ENCODE measurements around the gene RPL4.
"Not testable (repeated sequence)": the region's sequence is repeated elsewhere in the genome, so short reads cannot be mapped to it uniquely, and the experiment has no call there.

Gene RPL4

GRCh38 chr15:66502491-66502890 lies 2.2 kb downstream of the RPL4 start:
- no peaks in the 10 kb centered on the region for H3K27me3 Mint-ChIP-seq (ENCODE audit: low read depth)
- peak overlapping the region; percentile 100 for H3K4me3 Mint-ChIP-seq
- H3K9me3 Mint-ChIP-seq = no peaks in the 10 kb centered on the region
- H3K4me1 Mint-ChIP-seq (ENCODE audit: low read depth) = peaks cover 35% of the 10 kb centered on the region
- H3K36me3 Mint-ChIP-seq (ENCODE audit: low read depth) = peaks cover 69% of the 10 kb centered on the region
- peak overlapping the region; percentile 74 for H3K27ac Mint-ChIP-seq
- no peak for DNase-seq (ENCODE audit: low spot score)

GRCh38 chr15:66500346-66500745 lies 4.3 kb downstream of the RPL4 start:
- H3K4me3 Mint-ChIP-seq; H3K9me3 Mint-ChIP-seq; H3K27ac Mint-ChIP-seq; DNase-seq (ENCODE audit: low spot score); H3K27me3 Mint-ChIP-seq (ENCODE audit: low read depth): not testable (repeated sequence)
- Mint-ChIP-seq H3K36me3 (ENCODE audit: low read depth) (peaks cover 80% of the 10 kb centered on the region), H3K4me1 (ENCODE audit: low read depth) (peaks cover 31% of the 10 kb centered on the region)

GRCh38 chr15:66498501-66499386 lies 5.9 kb downstream of the RPL4 start:
- H3K9me3 Mint-ChIP-seq = no peaks in the 10 kb centered on the region
- peaks cover 82% of the 10 kb centered on the region for H3K36me3 Mint-ChIP-seq (ENCODE audit: low read depth)
- H3K27ac Mint-ChIP-seq = peak overlapping the region; percentile 96
- H3K27me3 Mint-ChIP-seq (ENCODE audit: low read depth) = no peaks in the 10 kb centered on the region
- H3K4me3 Mint-ChIP-seq = peak overlapping the region; percentile 28
- no peak for DNase-seq (ENCODE audit: low spot score)
- H3K4me1 Mint-ChIP-seq (ENCODE audit: low read depth) = peaks cover 35% of the 10 kb centered on the region

- Mint-ChIP-seq H3K27ac (peak within 1 kb of the TSS; percentile 96), H3K4me1 (ENCODE audit: low read depth) (peaks cover 30% of the 10 kb centered on the region), H3K4me3 (peak within 1 kb of the TSS; percentile 98), H3K36me3 (ENCODE audit: low read depth) (peaks cover 79% of the 10 kb centered on the region), H3K9me3 (no peaks in the 10 kb centered on the region), H3K27me3 (ENCODE audit: low read depth) (no peaks in the 10 kb centered on the region)
- DNase-seq (ENCODE audit: low spot score) = peak; percentile 98
Observed at GRCh38 chr15:66497502-66498455, 6.9 kb downstream of the RPL4 start, which contains the start of gene SNAPC5. Gene SNAPC5, minus strand, starts transcription at chr15:66497762. Its CDS starts 31 bp downstream, at chr15:66497731.

- Mint-ChIP-seq H3K27ac (peak overlapping the region; percentile 96), H3K4me1 (ENCODE audit: low read depth) (peaks cover 28% of the 10 kb centered on the region), H3K27me3 (ENCODE audit: low read depth) (no peaks in the 10 kb centered on the region), H3K4me3 (peak overlapping the region; percentile 98), H3K36me3 (ENCODE audit: low read depth) (peaks cover 77% of the 10 kb centered on the region), H3K9me3 (no peaks in the 10 kb centered on the region)
- no peak for DNase-seq (ENCODE audit: low spot score)
Observed at GRCh38 chr15:66496951-66497501, 7.6 kb downstream of the RPL4 start.

- DNase-seq (ENCODE audit: low spot score) = no peak
- Mint-ChIP-seq H3K27me3 (ENCODE audit: low read depth) (no peaks in the 10 kb centered on the region), H3K9me3 (no peaks in the 10 kb centered on the region), H3K4me1 (ENCODE audit: low read depth) (peaks cover 27% of the 10 kb centered on the region), H3K36me3 (ENCODE audit: low read depth) (peaks cover 70% of the 10 kb centered on the region), H3K27ac (no peak overlapping the region), H3K4me3 (no peak overlapping the region)
Observed at GRCh38 chr15:66494262-66494661, 10.4 kb downstream of the RPL4 start.

GRCh38 chr15:66491846-66492245 lies 12.8 kb downstream of the RPL4 start:
- H3K4me3 Mint-ChIP-seq = no peak overlapping the region
- H3K36me3 Mint-ChIP-seq (ENCODE audit: low read depth) = peaks cover 54% of the 10 kb centered on the region
- no peaks in the 10 kb centered on the region for H3K9me3 Mint-ChIP-seq
- H3K27ac Mint-ChIP-seq = no peak overlapping the region
- peaks cover 18% of the 10 kb centered on the region for H3K4me1 Mint-ChIP-seq (ENCODE audit: low read depth)
- no peak for DNase-seq (ENCODE audit: low spot score)
- no peaks in the 10 kb centered on the region for H3K27me3 Mint-ChIP-seq (ENCODE audit: low read depth)

GRCh38 chr15:66489179-66489791 lies 15.4 kb downstream of the RPL4 start:
- no peak overlapping the region for H3K4me3 Mint-ChIP-seq
- peaks cover 56% of the 10 kb centered on the region for H3K36me3 Mint-ChIP-seq (ENCODE audit: low read depth)
- no peaks in the 10 kb centered on the region for H3K27me3 Mint-ChIP-seq (ENCODE audit: low read depth)
- no peak for DNase-seq (ENCODE audit: low spot score)
- peaks cover 9% of the 10 kb centered on the region for H3K4me1 Mint-ChIP-seq (ENCODE audit: low read depth)
- no peak overlapping the region for H3K27ac Mint-ChIP-seq
- H3K9me3 Mint-ChIP-seq = no peaks in the 10 kb centered on the region

- Mint-ChIP-seq H3K27me3 (ENCODE audit: low read depth) (no peaks in the 10 kb centered on the region), H3K4me1 (ENCODE audit: low read depth) (peaks cover 7% of the 10 kb centered on the region), H3K36me3 (ENCODE audit: low read depth) (peaks cover 53% of the 10 kb centered on the region), H3K4me3 (no peak overlapping the region), H3K27ac (no peak overlapping the region), H3K9me3 (no peaks in the 10 kb centered on the region)
- DNase-seq (ENCODE audit: low spot score) = no peak
Observed at GRCh38 chr15:66488525-66488924, 16.1 kb downstream of the RPL4 start.

GRCh38 chr15:66486887-66487286 lies 17.8 kb downstream of the RPL4 start:
- no peak overlapping the region for H3K27ac Mint-ChIP-seq
- H3K4me1 Mint-ChIP-seq (ENCODE audit: low read depth) = peaks cover 7% of the 10 kb centered on the region
- peaks cover 56% of the 10 kb centered on the region for H3K36me3 Mint-ChIP-seq (ENCODE audit: low read depth)
- no peaks in the 10 kb centered on the region for H3K9me3 Mint-ChIP-seq
- no peak overlapping the region for H3K4me3 Mint-ChIP-seq
- no peak for DNase-seq (ENCODE audit: low spot score)
- no peaks in the 10 kb centered on the region for H3K27me3 Mint-ChIP-seq (ENCODE audit: low read depth)

GRCh38 chr15:66484539-66485112 lies 20.0 kb downstream of the RPL4 start:
- H3K27ac Mint-ChIP-seq = peak overlapping the region; percentile 71
- DNase-seq (ENCODE audit: low spot score) = no peak
- H3K9me3 Mint-ChIP-seq = no peaks in the 10 kb centered on the region
- H3K4me1 Mint-ChIP-seq (ENCODE audit: low read depth) = peaks cover under 1% of the 10 kb centered on the region
- no peaks in the 10 kb centered on the region for H3K27me3 Mint-ChIP-seq (ENCODE audit: low read depth)
- H3K4me3 Mint-ChIP-seq = no peak overlapping the region
- peaks cover 51% of the 10 kb centered on the region for H3K36me3 Mint-ChIP-seq (ENCODE audit: low read depth)

GRCh38 chr15:66483131-66483566 lies 21.5 kb downstream of the RPL4 start:
- Mint-ChIP-seq H3K4me1 (ENCODE audit: low read depth) (peaks cover 4% of the 10 kb centered on the region), H3K4me3 (no peak overlapping the region), H3K27ac (peak overlapping the region; percentile 21), H3K36me3 (ENCODE audit: low read depth) (peaks cover 49% of the 10 kb centered on the region), H3K9me3 (no peaks in the 10 kb centered on the region), H3K27me3 (ENCODE audit: low read depth) (no peaks in the 10 kb centered on the region)
- DNase-seq (ENCODE audit: low spot score) = no peak

- H3K27me3 Mint-ChIP-seq (ENCODE audit: low read depth) = no peaks in the 10 kb centered on the region
- H3K27ac Mint-ChIP-seq = no peak overlapping the region
- no peaks in the 10 kb centered on the region for H3K9me3 Mint-ChIP-seq
- no peak overlapping the region for H3K4me3 Mint-ChIP-seq
- H3K4me1 Mint-ChIP-seq (ENCODE audit: low read depth) = peaks cover 4% of the 10 kb centered on the region
- H3K36me3 Mint-ChIP-seq (ENCODE audit: low read depth) = peaks cover 44% of the 10 kb centered on the region
- DNase-seq (ENCODE audit: low spot score) = no peak
Observed at GRCh38 chr15:66482539-66482938, 22.1 kb downstream of the RPL4 start.
